WTC11 (cell line): ENCODE measurements around the gene SLC6A5. TPM values are rescaled to one million over a fixed set of nuclear protein-coding genes. Genes with fewer than 3 reads are reported as not detected.

Experiments used
- ATAC-seq: fragments of 200-7000 bp; cut with Tn5 transposase; 2 replicates; pipeline ENCODE4 v1.10.0; 2021; ENCODE audit warnings: mild to moderate bottlenecking, moderate library complexity
- CTCF ChIA-PET: fragments of 300-600 bp; sonication (Branson Sonifier 250); formaldehyde crosslinking; loops from one replicate; lab custom pipeline; 2021; ENCODE audit warnings: antibody characterized with exemption; lab: Charles Lee
- POLR2A ChIA-PET: fragments of 350-600 bp; sonication (Branson Sonifier 250); formaldehyde crosslinking; loops from one replicate; lab custom pipeline; 2021; ENCODE audit warnings: antibody characterized with exemption; lab: Charles Lee
- DNase-seq: peaks from one replicate; pipeline ENCODE4 v3.0.0; 2021; ENCODE audit warnings: low spot score
- H3K27ac Mint-ChIP-seq: 2 replicates; pipeline ENCODE4 v1.8.0; 2021; ENCODE audit warnings: mixed read lengths
- H3K27me3 Mint-ChIP-seq: 2 replicates; pipeline ENCODE4 v1.8.0; 2021; ENCODE audit warnings: low read depth, mild to moderate bottlenecking, moderate library complexity, mixed read lengths
- H3K36me3 Mint-ChIP-seq: 2 replicates; pipeline ENCODE4 v1.8.0; 2021; ENCODE audit warnings: mixed read lengths
- H3K4me1 Mint-ChIP-seq: 2 replicates; pipeline ENCODE4 v1.8.0; 2022; ENCODE audit warnings: mixed read lengths
- H3K4me3 Mint-ChIP-seq: 2 replicates; pipeline ENCODE4 v1.8.0; 2021; ENCODE audit warnings: mild to moderate bottlenecking, moderate library complexity, mixed read lengths
- H3K9me3 Mint-ChIP-seq: 2 replicates; pipeline ENCODE4 v1.8.0; 2021; ENCODE audit warnings: mixed read lengths
- ATF6 ChIP-seq: sonication (generic); formaldehyde crosslinking; IDR thresholded peaks from 2 replicates; pipeline ENCODE4 v1.8.1; 2023; ENCODE audit warnings: mild to moderate bottlenecking, missing genetic modification reagents
- CREB1 ChIP-seq: sonication (generic); formaldehyde crosslinking; IDR thresholded peaks from 2 replicates; pipeline ENCODE4 v1.8.0; 2023; ENCODE audit warnings: mild to moderate bottlenecking, missing genetic modification reagents
- E2F4 ChIP-seq: sonication (generic); formaldehyde crosslinking; IDR thresholded peaks from 2 replicates; pipeline ENCODE4 v1.8.1; 2022; ENCODE audit warnings: low read depth, mild to moderate bottlenecking, moderate library complexity, missing genetic modification reagents, borderline replicate concordance
- ELF4 ChIP-seq: sonication (generic); formaldehyde crosslinking; IDR thresholded peaks from 2 replicates; pipeline ENCODE4 v1.8.1; 2022; ENCODE audit warnings: low read depth, mild to moderate bottlenecking, moderate library complexity, missing genetic modification reagents
- ESRRA ChIP-seq: sonication (generic); formaldehyde crosslinking; IDR thresholded peaks from 2 replicates; pipeline ENCODE4 v1.8.1; 2022; ENCODE audit warnings: mild to moderate bottlenecking, missing genetic modification reagents, borderline replicate concordance
- ETV6 ChIP-seq: sonication (generic); formaldehyde crosslinking; IDR thresholded peaks from 2 replicates; pipeline ENCODE4 v1.8.1; 2022; ENCODE audit warnings: mild to moderate bottlenecking, missing genetic modification reagents
- FOXJ3 ChIP-seq: sonication (generic); formaldehyde crosslinking; IDR thresholded peaks from 2 replicates; pipeline ENCODE4 v1.9.0; 2021; ENCODE audit warnings: missing genetic modification reagents, mild to moderate bottlenecking, borderline replicate concordance
- FOXP4 ChIP-seq: sonication (generic); formaldehyde crosslinking; IDR thresholded peaks from 2 replicates; pipeline ENCODE4 v1.8.0; 2022; ENCODE audit warnings: mild to moderate bottlenecking, missing genetic modification reagents
- GRHL2 ChIP-seq: fragments of 250-450 bp; sonication (Bioruptor Pico); IDR thresholded peaks from 2 replicates; pipeline ENCODE4 v1.8.0; 2022; ENCODE audit warnings: mild to moderate bottlenecking, moderate library complexity; ENCODE audit not compliant: insufficient replicate concordance, severe bottlenecking
- GTF2I ChIP-seq: fragments of 250-450 bp; sonication (Bioruptor Pico); conservative IDR thresholded peaks from 2 replicates; pipeline ENCODE4 v1.4.0; 2021; ENCODE audit warnings: mild to moderate bottlenecking
- NR3C1 ChIP-seq: sonication (generic); formaldehyde crosslinking; conservative IDR thresholded peaks from 2 replicates; pipeline ENCODE4 v1.8.1; 2023; ENCODE audit warnings: low read depth, mild to moderate bottlenecking, missing genetic modification reagents
- SOX15 ChIP-seq: fragments of 250-450 bp; sonication (Bioruptor Pico); IDR thresholded peaks from 2 replicates; pipeline ENCODE4 v1.9.0; 2021; ENCODE audit warnings: mild to moderate bottlenecking
- ZBTB21 ChIP-seq: sonication (generic); formaldehyde crosslinking; IDR thresholded peaks from 2 replicates; pipeline ENCODE4 v1.8.1; 2023; ENCODE audit warnings: mild to moderate bottlenecking, missing genetic modification reagents, borderline replicate concordance
- ZNF317 ChIP-seq: sonication (generic); formaldehyde crosslinking; IDR thresholded peaks from 2 replicates; pipeline ENCODE4 v1.8.1; 2023; ENCODE audit warnings: low read depth, mild to moderate bottlenecking, moderate library complexity, missing genetic modification reagents, borderline replicate concordance
- ZNF425 ChIP-seq: fragments of 250-450 bp; sonication (Bioruptor Pico); conservative IDR thresholded peaks from 2 replicates; pipeline ENCODE4 v1.9.0; 2021; ENCODE audit warnings: mild to moderate bottlenecking
- total RNA-seq: library from RNA; stranded (reverse); gene quantifications from 3 replicates; pipeline ENCODE4 v1.2.3, GENCODE V29; 2021
- TF ChIP-seq, protein P1 (sequence below): fragments of 250-450 bp; sonication (Bioruptor Pico); IDR thresholded peaks from 2 replicates; pipeline ENCODE4 v2.1.2; 2022; ENCODE audit warnings: mild to moderate bottlenecking, moderate library complexity
- TF ChIP-seq, protein P2 (sequence below): sonication (generic); formaldehyde crosslinking; IDR thresholded peaks from 2 replicates; pipeline ENCODE4 v1.8.1; 2023; ENCODE audit warnings: mild to moderate bottlenecking, missing genetic modification reagents, moderate library complexity
- TF ChIP-seq, protein P3 (sequence below): fragments of 250-450 bp; sonication (Bioruptor Pico); IDR thresholded peaks from 2 replicates; pipeline ENCODE4 v1.8.0; 2021; ENCODE audit warnings: mild to moderate bottlenecking

Gene SLC6A5
- total RNA-seq, 1 experiment from 2014 or later: not detected

GRCh38 chr11:20611892-20612291 is 12.5 kb downstream of the SLC6A5 start (continued):
- TF ChIP-seq ELF4 (CRISPR knock-in tag) (no peak), ESRRA (CRISPR knock-in tag) (no peak), NR3C1 (no peak), SOX15 (CRISPR knock-in tag) (no peak)

- no peaks in the 10 kb centered on the region for H3K9me3 Mint-ChIP-seq
- peaks cover 44% of the 10 kb centered on the region for H3K27me3 Mint-ChIP-seq
- no peaks in the 10 kb centered on the region for H3K36me3 Mint-ChIP-seq
- H3K4me1 Mint-ChIP-seq: peaks cover 29% of the 10 kb centered on the region
- POLR2A ChIA-PET: no interaction called here
- no peak overlapping the region for H3K27ac Mint-ChIP-seq
- TF ChIP-seq GRHL2 (CRISPR knock-in tag): no peak
- TF ChIP-seq GTF2I (CRISPR knock-in tag): no peak
- TF ChIP-seq ETV6: no peak
- no peak for TF ChIP-seq ATF6
- TF ChIP-seq, protein P1, sequence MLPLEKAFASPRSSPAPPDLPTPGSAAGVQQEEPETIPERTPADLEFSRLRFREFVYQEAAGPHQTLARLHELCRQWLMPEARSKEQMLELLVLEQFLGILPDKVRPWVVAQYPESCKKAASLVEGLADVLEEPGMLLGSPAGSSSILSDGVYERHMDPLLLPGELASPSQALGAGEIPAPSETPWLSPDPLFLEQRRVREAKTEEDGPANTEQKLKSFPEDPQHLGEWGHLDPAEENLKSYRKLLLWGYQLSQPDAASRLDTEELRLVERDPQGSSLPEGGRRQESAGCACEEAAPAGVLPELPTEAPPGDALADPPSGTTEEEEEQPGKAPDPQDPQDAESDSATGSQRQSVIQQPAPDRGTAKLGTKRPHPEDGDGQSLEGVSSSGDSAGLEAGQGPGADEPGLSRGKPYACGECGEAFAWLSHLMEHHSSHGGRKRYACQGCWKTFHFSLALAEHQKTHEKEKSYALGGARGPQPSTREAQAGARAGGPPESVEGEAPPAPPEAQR (CRISPR knock-in tag): no peak
- TF ChIP-seq, protein P2, sequence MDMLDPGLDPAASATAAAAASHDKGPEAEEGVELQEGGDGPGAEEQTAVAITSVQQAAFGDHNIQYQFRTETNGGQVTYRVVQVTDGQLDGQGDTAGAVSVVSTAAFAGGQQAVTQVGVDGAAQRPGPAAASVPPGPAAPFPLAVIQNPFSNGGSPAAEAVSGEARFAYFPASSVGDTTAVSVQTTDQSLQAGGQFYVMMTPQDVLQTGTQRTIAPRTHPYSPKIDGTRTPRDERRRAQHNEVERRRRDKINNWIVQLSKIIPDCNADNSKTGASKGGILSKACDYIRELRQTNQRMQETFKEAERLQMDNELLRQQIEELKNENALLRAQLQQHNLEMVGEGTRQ (CRISPR knock-in tag): no peak
- no peak for TF ChIP-seq FOXP4 (CRISPR knock-in tag)
- no peak for TF ChIP-seq ZNF317 (CRISPR knock-in tag)
- no peak for TF ChIP-seq E2F4 (CRISPR knock-in tag)
- TF ChIP-seq, protein P3, sequence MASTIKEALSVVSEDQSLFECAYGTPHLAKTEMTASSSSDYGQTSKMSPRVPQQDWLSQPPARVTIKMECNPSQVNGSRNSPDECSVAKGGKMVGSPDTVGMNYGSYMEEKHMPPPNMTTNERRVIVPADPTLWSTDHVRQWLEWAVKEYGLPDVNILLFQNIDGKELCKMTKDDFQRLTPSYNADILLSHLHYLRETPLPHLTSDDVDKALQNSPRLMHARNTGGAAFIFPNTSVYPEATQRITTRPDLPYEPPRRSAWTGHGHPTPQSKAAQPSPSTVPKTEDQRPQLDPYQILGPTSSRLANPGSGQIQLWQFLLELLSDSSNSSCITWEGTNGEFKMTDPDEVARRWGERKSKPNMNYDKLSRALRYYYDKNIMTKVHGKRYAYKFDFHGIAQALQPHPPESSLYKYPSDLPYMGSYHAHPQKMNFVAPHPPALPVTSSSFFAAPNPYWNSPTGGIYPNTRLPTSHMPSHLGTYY (CRISPR knock-in tag): no peak
- ATAC-seq (no peak), DNase-seq (no peak)
- CTCF ChIA-PET: interaction anchor here (1.0 kb wide), 1 partner anchor 9 kb away, joined by 3 read pairs; no protein-coding TSS in a partner anchor
- H3K4me3 Mint-ChIP-seq: no peak overlapping the region
These were observed 13.0 kb downstream of the SLC6A5 start for GRCh38 chr11:20612416-20612815.

DNA sequence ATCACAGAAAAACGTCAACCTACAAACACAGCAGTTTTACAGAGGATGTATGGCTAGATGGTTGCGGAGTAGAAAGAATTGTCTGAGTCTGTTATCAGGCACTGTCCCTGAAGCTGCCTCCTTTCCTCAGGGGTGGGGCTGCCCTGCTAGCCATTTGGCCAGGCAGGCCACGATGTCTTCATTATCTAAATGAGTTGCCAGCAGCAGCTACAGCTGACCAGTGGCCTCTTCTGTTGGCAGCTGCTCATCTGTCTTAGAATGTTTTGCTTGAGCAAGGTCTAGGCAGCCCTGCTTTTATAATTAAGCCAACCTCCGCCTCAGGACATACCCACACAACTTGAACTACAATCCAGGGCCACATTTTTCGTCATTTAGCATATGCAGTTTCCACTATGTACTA is 17.5 kb downstream of the SLC6A5 start:
- Mint-ChIP-seq H3K4me3 (no peak overlapping the region), H3K27ac (no peak overlapping the region), H3K27me3 (no peaks in the 10 kb centered on the region), H3K36me3 (no peaks in the 10 kb centered on the region), H3K9me3 (no peaks in the 10 kb centered on the region), H3K4me1 (peaks cover 21% of the 10 kb centered on the region)
- DNase-seq: no peak
- ChIA-PET POLR2A (no interaction called here), CTCF (interaction anchor here (1.7 kb wide), 1 partner anchor 489 kb away, joined by 5 read pairs; no protein-coding TSS in a partner anchor)
- no peak for ATAC-seq
- TF ChIP-seq ETV6 (no peak), ZNF425 (no peak), FOXJ3 (CRISPR knock-in tag) (no peak), ZBTB21 (CRISPR knock-in tag) (no peak), CREB1 (no peak), GTF2I (CRISPR knock-in tag) (no peak)
- TF ChIP-seq, protein P1 (CRISPR knock-in tag): no peak
- TF ChIP-seq, protein P3 (CRISPR knock-in tag): no peak
